Astrocyte of the spinal cord (primary cell): Measurements from ENCODE around the gene LUC7L.

ENCODE experiments used
- DNase-seq: peaks from one replicate; pipeline ENCODE4 v3.0.0; 2011; ENCODE audit warnings: low read depth, low spot score
- H3K4me3 ChIP-seq: 2 replicates; pipeline ENCODE4 v1.5.1; 2011; ENCODE audit warnings: low read depth, mild to moderate bottlenecking, low read length, moderate library complexity
- CTCF ChIP-seq: IDR thresholded peaks from 2 replicates; pipeline ENCODE4 v1.5.1; 2012; ENCODE audit warnings: low read depth, mild to moderate bottlenecking, low read length, inconsistent platforms
- in situ Hi-C: cut with HindIII; loops from 2 replicates; pipeline ENCODE4 v1.10.0; 2017; ENCODE audit warnings: low sequenced_read_pairs

The LUC7L gene

GRCh38 chr16:254461-254860, 25.2 kb upstream of the LUC7L start:
- DNase-seq: no peak

DNA sequence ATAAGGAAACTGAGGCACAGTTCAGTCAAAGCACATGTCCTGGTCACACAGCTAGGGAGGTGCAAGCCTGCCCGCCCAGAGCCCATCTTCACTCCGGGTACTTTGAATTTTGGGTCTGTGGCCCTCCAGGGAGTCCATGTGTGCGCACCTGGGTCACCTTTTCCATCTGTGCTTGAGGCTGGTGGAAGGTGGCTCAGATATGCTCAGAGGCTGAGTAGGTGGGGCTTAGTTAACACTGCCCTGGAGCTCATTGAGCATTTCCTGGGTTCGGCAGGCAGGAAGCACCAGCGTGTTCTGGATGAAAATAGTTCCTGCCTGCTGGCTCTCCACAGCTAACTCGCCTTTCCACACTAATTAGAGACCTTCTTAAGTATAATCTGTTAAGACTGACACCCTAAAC, 24.6 kb upstream of the LUC7L start:
- TF ChIP-seq CTCF: no peak
- in situ Hi-C loops: no loop called here
- DNase-seq: no peak
- no peak overlapping the region for H3K4me3 ChIP-seq

More at GRCh38 chr16:254461-254860, 25.2 kb upstream of the LUC7L start:
- H3K4me3 ChIP-seq: no peak overlapping the region
- in situ Hi-C loops: no loop called here
- TF ChIP-seq CTCF: no peak

- DNase-seq: no peak
- no peak for TF ChIP-seq CTCF
- in situ Hi-C loops: no loop called here
- H3K4me3 ChIP-seq: no peak overlapping the region
Observed at GRCh38 chr16:252366-253337, 23.4 kb upstream of the LUC7L start.

GRCh38 chr16:249431-249830, 20.2 kb upstream of the LUC7L start:
- no peak for DNase-seq
- TF ChIP-seq CTCF: no peak
- in situ Hi-C loops: no loop called here

GRCh38 chr16:247027-247426, 17.8 kb upstream of the LUC7L start:
- no peak for DNase-seq
- in situ Hi-C loops: no loop called here
- TF ChIP-seq CTCF: no peak
- H3K4me3 ChIP-seq: no peak overlapping the region

More at GRCh38 chr16:249431-249830, 20.2 kb upstream of the LUC7L start:
- no peak overlapping the region for H3K4me3 ChIP-seq

DNA sequence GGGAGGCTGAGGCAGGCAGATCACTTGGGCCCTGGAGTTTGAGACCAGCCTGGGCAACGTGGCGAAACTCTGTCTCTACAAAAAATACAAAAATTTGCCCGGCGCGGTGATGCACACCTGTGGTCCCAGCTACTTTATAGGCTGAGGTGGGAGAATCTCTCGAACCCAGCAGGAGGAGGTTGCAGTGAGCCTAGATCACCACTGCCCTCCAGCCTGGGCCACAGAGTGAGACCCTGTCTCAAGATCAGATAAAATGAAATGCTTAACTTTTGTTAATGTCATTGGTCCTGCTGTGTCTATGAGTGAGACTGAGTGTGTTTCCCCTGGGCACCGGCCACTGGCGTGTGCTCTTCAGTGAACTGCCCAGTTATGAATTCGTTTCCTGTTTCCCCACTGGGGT, 15.9 kb upstream of the LUC7L start:
- TF ChIP-seq CTCF: no peak
- H3K4me3 ChIP-seq: no peak overlapping the region
- no peak for DNase-seq
- in situ Hi-C loops: no loop called here
